Cardiac muscle cell (in vitro differentiated cells and primary cell): ENCODE data around the gene NME3. TPM values are rescaled to one million over a fixed set of nuclear protein-coding genes. Genes with fewer than 3 reads are reported as not detected.
"Not testable (repeated sequence)": the region's sequence is repeated elsewhere in the genome, so short reads cannot be mapped to it uniquely, and the experiment has no call there.

Source experiments
- DNase-seq, 2 donors: peaks; one replicate each; pipeline versions ENCODE4 v3.0.0 to v3.0.0-alpha.2; 2010 to 2017; ENCODE audit warnings: low read depth in 1 of 2, low spot score in 1 of 2
- H3K27ac ChIP-seq: fragments of 200-600 bp; sonication (generic); 2 replicates; pipeline ENCODE4 v1.5.1; 2016
- H3K27me3 ChIP-seq: fragments of 200-600 bp; sonication (generic); 2 replicates; pipeline ENCODE4 v1.6.0; 2016; ENCODE audit warnings: control low read depth
- H3K36me3 ChIP-seq: fragments of 200-600 bp; sonication (generic); 2 replicates; pipeline ENCODE4 v1.5.1; 2016; ENCODE audit warnings: control low read depth
- H3K4me1 ChIP-seq: fragments of 200-600 bp; sonication (generic); 2 replicates; pipeline ENCODE4 v1.8.1; 2017; ENCODE audit warnings: low read depth, mild to moderate bottlenecking, mixed run types
- H3K4me3 ChIP-seq: fragments of 200-600 bp; sonication (generic); 2 replicates; pipeline ENCODE4 v1.5.1; 2016; ENCODE audit warnings: mild to moderate bottlenecking
- H3K9me3 ChIP-seq: fragments of 200-600 bp; sonication (generic); 2 replicates; pipeline ENCODE4 v1.5.1; 2017; ENCODE audit warnings: low read depth, mild to moderate bottlenecking, control low read depth
- polyA plus RNA-seq: library from polyadenylated mRNA; unstranded; fragments of >200 nt; fragmentation: Nextera tagmentation; extraction: Ambion mirVana; gene quantifications from 2 replicates; pipeline ENCODE4 v1.2.1, GENCODE V29; 2016
- total RNA-seq: library from RNA; depleted of rRNA; stranded (reverse); fragments of >200 nt; gene quantifications from 2 replicates; pipeline ENCODE4 v1.2.3, GENCODE V29; 2016
- TF ChIP-seq, protein P1 (sequence below): IDR thresholded peaks from 2 replicates; pipeline ENCODE4 v1.5.1; 2012; ENCODE audit warnings: low read depth, mild to moderate bottlenecking, low read length

Gene NME3
- total and polyA plus RNA-seq, 2 experiments from 2014 or later = 76.9 to 106 TPM

DNA sequence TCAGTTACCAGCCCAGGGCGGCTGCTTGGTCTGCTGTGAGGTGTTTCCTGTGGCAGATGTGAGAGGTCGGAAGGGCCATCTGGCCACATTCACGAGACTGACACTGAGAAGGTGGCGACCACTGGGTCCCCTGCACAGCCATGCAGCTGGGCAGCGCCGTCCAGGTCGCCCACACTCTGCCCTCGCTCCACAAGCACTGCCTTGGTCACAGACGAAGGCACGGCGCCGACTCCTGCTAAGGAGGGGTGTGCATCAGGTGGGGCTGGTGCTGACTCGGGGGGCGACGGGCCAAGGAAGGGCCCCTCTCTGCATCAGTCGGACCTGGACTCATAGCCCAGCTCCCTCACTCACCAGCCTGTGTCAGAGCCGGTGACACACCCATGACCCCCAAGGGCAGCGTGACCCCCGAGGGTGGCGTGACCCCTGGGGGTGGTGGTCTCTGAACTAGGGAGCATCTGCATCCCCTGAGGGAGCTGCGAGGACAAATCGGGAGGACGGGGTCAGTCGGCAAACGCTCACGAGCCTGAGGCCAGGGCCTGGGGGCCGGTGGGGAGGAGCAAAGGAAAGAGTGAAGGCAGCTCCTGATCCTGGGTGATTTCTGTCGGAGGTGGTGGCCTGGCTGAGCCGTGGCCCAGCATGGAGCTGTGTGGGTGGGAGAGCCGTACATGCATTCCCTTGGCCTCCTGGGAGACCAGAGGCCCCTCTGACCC is 30.4 kb downstream of the NME3 start:
- no peaks in the 10 kb centered on the region for H3K4me1 ChIP-seq
- no peak overlapping the region for H3K4me3 ChIP-seq
- H3K27me3 ChIP-seq = no peaks in the 10 kb centered on the region
- no peaks in the 10 kb centered on the region for H3K9me3 ChIP-seq
- TF ChIP-seq, protein P1, sequence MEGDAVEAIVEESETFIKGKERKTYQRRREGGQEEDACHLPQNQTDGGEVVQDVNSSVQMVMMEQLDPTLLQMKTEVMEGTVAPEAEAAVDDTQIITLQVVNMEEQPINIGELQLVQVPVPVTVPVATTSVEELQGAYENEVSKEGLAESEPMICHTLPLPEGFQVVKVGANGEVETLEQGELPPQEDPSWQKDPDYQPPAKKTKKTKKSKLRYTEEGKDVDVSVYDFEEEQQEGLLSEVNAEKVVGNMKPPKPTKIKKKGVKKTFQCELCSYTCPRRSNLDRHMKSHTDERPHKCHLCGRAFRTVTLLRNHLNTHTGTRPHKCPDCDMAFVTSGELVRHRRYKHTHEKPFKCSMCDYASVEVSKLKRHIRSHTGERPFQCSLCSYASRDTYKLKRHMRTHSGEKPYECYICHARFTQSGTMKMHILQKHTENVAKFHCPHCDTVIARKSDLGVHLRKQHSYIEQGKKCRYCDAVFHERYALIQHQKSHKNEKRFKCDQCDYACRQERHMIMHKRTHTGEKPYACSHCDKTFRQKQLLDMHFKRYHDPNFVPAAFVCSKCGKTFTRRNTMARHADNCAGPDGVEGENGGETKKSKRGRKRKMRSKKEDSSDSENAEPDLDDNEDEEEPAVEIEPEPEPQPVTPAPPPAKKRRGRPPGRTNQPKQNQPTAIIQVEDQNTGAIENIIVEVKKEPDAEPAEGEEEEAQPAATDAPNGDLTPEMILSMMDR = no peak
- no peak for DNase-seq
- H3K27ac ChIP-seq = no peak overlapping the region
- peaks cover 4% of the 10 kb centered on the region for H3K36me3 ChIP-seq

DNA sequence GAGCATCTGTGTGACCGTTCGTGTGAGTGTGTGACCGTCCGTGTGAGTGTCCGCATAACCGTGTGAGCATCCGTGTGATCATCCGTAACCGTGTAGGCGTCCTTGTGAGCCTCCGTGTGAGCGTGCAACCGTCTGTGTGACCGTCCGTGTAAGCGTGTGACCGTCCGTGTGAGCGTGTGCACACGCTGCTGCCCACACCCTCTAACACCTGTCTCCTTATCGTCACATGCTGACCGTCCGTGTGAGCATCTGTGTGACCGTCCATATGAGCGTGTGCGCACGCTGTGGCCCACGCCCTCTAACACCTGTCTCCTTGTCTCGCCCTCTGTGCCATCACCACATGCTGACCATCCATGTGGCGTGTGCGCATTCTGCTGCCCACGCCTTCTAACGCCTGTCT is 31.1 kb downstream of the NME3 start:
- no peak for DNase-seq
- Histone ChIP-seq H3K27me3 (no peaks in the 10 kb centered on the region), H3K9me3 (no peaks in the 10 kb centered on the region), H3K36me3 (peaks cover 4% of the 10 kb centered on the region), H3K27ac (no peak overlapping the region), H3K4me1 (no peaks in the 10 kb centered on the region), H3K4me3 (no peak overlapping the region)
- TF ChIP-seq, protein P1 = no peak

DNA sequence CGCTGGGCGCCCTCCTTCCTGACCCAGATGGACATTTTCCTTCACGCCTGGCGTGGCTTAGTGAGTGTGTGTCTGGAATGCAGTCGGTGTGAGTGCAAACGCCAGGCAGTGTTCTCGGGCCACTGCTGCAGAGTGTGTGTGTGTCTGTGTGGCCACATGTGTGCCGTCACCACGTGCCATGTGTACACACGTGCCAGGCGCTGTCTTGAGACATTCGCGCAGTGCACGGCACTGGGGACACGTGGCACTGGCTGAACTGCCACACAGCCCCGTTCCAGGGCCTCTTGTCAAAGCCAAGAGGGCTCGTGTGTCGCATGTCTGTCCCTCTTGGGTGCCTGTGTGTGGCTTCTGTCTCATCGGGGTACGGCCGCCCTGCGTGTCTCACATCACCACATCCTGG is 36.5 kb downstream of the NME3 start:
- TF ChIP-seq, protein P1 = no peak
- Histone ChIP-seq H3K4me3 (no peak overlapping the region), H3K27ac (no peak overlapping the region), H3K9me3 (no peaks in the 10 kb centered on the region), H3K4me1 (no peaks in the 10 kb centered on the region), H3K36me3 (peaks cover 10% of the 10 kb centered on the region), H3K27me3 (no peaks in the 10 kb centered on the region)
- DNase-seq = no peak

DNA sequence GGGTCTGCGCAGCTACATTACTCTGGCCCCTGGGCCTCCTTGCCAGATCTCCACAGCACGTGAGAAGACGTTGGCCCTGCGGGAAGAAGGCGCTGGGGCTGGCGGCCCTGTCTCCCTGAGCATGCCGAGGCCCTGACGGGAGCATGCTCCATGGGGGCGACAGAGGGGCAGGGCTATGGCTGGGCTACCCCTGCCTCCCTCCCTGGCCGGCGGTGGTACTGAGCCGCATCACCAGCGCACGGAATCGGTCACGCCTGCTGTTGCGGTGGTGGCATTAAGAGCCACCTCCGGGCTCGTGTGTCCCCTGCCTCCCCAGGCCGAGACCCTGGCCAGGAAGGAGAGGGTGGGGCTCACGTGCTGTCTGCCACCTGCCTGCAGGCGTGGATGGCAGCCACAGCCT is 37.2 kb downstream of the NME3 start:
- Histone ChIP-seq H3K27me3 (no peaks in the 10 kb centered on the region), H3K36me3 (peaks cover 14% of the 10 kb centered on the region), H3K9me3 (no peaks in the 10 kb centered on the region), H3K4me3 (no peak overlapping the region), H3K4me1 (no peaks in the 10 kb centered on the region), H3K27ac (no peak overlapping the region)
- DNase-seq = no peak
- TF ChIP-seq, protein P1 = no peak

DNA sequence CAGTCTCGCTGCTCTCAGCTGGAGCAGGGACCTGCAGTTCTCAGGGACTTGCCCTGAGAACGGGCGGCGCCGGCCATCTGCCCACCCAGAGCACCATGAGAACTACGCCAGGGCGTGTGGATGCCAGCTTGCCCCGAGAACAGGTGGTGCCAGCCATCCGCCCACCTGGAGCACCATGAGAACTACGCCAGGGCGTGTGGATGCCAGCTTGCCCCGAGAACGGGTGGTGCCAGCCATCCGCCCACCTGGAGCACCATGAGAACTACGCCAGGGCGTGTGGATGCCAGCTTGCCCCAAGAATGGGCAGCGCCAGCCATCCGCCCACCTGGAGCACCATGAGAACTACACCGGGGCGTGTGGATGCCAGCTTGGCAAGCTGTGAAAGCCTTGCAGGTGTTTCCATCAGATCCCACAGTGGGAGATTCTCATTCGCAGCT is 38.8 kb downstream of the NME3 start:
- H3K9me3 ChIP-seq, DNase-seq, H3K27me3 ChIP-seq, H3K4me1 ChIP-seq, H3K4me3 ChIP-seq, H3K27ac ChIP-seq: not testable (repeated sequence)
- peaks cover 14% of the 10 kb centered on the region for H3K36me3 ChIP-seq

DNA sequence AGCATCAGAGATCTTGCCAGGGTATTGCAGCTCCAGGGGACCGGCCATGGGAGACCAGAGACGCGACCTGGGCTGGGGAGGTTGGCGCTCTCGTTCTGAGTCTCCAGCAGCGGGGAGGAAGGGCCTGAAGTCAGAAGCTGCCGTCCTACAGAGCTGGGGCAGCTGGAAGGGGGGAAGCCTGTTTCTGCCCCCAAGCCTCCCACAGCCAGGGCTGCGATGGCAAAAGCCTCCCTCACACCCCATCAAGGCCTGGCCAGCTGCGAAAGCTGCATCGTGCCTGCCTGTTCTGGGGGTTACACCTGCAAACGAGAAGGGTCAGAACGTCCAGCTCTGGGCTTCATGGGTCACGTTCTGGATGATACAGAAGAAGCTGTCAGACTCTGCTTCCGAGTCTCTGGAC is 39.3 kb downstream of the NME3 start:
- no peak overlapping the region for H3K4me3 ChIP-seq
- H3K27ac ChIP-seq = no peak overlapping the region
- H3K4me1 ChIP-seq = no peaks in the 10 kb centered on the region
- DNase-seq = no peak
- TF ChIP-seq, protein P1 = no peak
- peaks cover 14% of the 10 kb centered on the region for H3K36me3 ChIP-seq
- H3K27me3 ChIP-seq = no peaks in the 10 kb centered on the region
- no peaks in the 10 kb centered on the region for H3K9me3 ChIP-seq
